H1 (cell line): ENCODE measurements around the gene SCN10A. TPM values are rescaled to one million over a fixed set of nuclear protein-coding genes. Genes with fewer than 3 reads are reported as not detected.

Source experiments
- BRCA1 ChIP-seq: IDR thresholded peaks from 2 replicates; pipeline ENCODE4 v1.6.1; 2012; ENCODE audit warnings: low read depth, low read length, improper control_type of control experiment
- CBX8 ChIP-seq: fragments of 300-800, 300-1000 bp; sonication (generic); IDR thresholded peaks from 2 replicates; pipeline ENCODE4 v1.7.1; 2016; ENCODE audit warnings: low read depth, low read length, borderline replicate concordance
- KDM4A ChIP-seq: IDR thresholded peaks from one replicate; pipeline ENCODE4 v1.7.1; 2012; ENCODE audit warnings: low read depth, mild to moderate bottlenecking, moderate library complexity, low read length, inconsistent platforms; ENCODE audit not compliant: severe bottlenecking
- SIN3A ChIP-seq, 2 experiments: IDR thresholded peaks in 1 of 2; conservative IDR thresholded peaks in 1 of 2; 2 replicates each; pipeline ENCODE4 v1.6.1; 2011 to 2012; ENCODE audit warnings: low read length in 2 of 2, improper control_type of control experiment in 1 of 2, low read depth in 1 of 2, mild to moderate bottlenecking in 1 of 2
- polyA plus RNA-seq, 7 experiments: library from polyadenylated mRNA; depleted of rRNA in 3 of 7; stranded (reverse) in 5 of 7; unstranded in 2 of 7; fragments of >200 nt in 5 of 7; fragments of 200-250 nt in 2 of 7; gene quantifications; 1 replicate in 5 of 7; 2 replicates in 1 of 7; 4 replicates in 1 of 7; pipeline versions ENCODE4 v1.2.1 to v1.2.3, GENCODE V29; 2011 to 2013; ENCODE audit warnings: missing spikeins in 2 of 7, mixed read lengths in 2 of 7
- total RNA-seq: library from RNA; stranded (reverse); fragmentation: NEBNext Ultra II Directional; extraction: Animal tissue kit (Norgen Biotek cat#: 25700); gene quantifications from 2 replicates; pipeline ENCODE4 v1.2.1, GENCODE V29; 2021

SCN10A gene
- total and polyA plus RNA-seq, 2 of the 8 experiments (the other 6 are each of a cell fraction or from before 2014, with no cell fraction given): not detected

- TF ChIP-seq BRCA1 (no peak), KDM4A (no peak), CBX8 (no peak), SIN3A (conservative IDR thresholded peaks at IDR 0.05 in 1 of 2, IDR thresholded peaks at IDR 0.05 in 1 of 2; ENCODE audit: low read depth in 1 of 2, low read length in 2 of 2) (no peak)
- TF ChIP-seq, all 59 proteins: peak for 0
Observed at GRCh38 chr3:38740537-38740936, 75.5 kb downstream of the SCN10A start (continued).
